A549 (cell line): ENCODE data around the gene GPANK1. TPM values are rescaled to one million over a fixed set of nuclear protein-coding genes. Genes with fewer than 3 reads are reported as not detected.

Experiments used
- ATAC-seq, 2 experiments: fragments of 200-7000 bp in 1 of 2; fragments of >200 bp in 1 of 2; cut with Nextera tagmentation in 1 of 2; cut with Tn5 transposase in 1 of 2; 3 replicates each; pipeline versions ENCODE4 v1.8.0 to v1.9.1; 2018 to 2020; ENCODE audit warnings: mild to moderate bottlenecking in 1 of 2, moderate library complexity in 1 of 2
- CTCF ChIA-PET: fragments of 300-600 bp; sonication (Branson Sonifier 250); formaldehyde crosslinking; extraction: SDS; loops from one replicate; lab custom pipeline; 2021; ENCODE audit warnings: antibody characterized with exemption, inconsistent platforms; lab: Yijun Ruan, JAX
- POLR2A ChIA-PET: fragments of 350-600 bp; formaldehyde crosslinking; extraction: SDS; loops from one replicate; lab custom pipeline; 2021; ENCODE audit warnings: antibody characterized with exemption, inconsistent platforms; lab: Yijun Ruan, JAX
- DNase-seq, 2 experiments: peaks; one replicate each; pipeline versions ENCODE4 v3.0.0 to v3.0.0-alpha.2; 2011 to 2016; ENCODE audit warnings: low read depth in 1 of 2, low spot score in 1 of 2
- FAIRE-seq: peaks from 2 replicates; lab custom pipeline; 2011; peaks lifted over from hg19 to GRCh38; lab: Jason Lieb, UNC
- H3K27ac ChIP-seq, 2 experiments: fragments of >200 bp; sonication (Bioruptor Twin); formaldehyde crosslinking; 3 replicates each; pipeline ENCODE4 v1.5.1; 2016 to 2017
- H3K4me1 ChIP-seq: fragments of >200 bp; sonication (Bioruptor Twin); formaldehyde crosslinking; 3 replicates; pipeline ENCODE4 v1.6.1; 2016
- H3K4me2 ChIP-seq: fragments of >200 bp; sonication (Bioruptor Twin); formaldehyde crosslinking; 3 replicates; pipeline ENCODE4 v1.6.1; 2016
- H3K4me3 ChIP-seq: fragments of >200 bp; sonication (Bioruptor Twin); formaldehyde crosslinking; 3 replicates; pipeline ENCODE4 v1.5.1; 2016
- H3K9me3 ChIP-seq: fragments of >200 bp; sonication (Bioruptor Twin); formaldehyde crosslinking; 3 replicates; pipeline ENCODE4 v1.6.1; 2016
- BCL3 ChIP-seq: fragments of >200 bp; sonication (Bioruptor Twin); formaldehyde crosslinking; IDR thresholded peaks from 3 replicates; pipeline ENCODE4 v1.6.1; 2016
- BHLHE40 ChIP-seq: IDR thresholded peaks from 2 replicates; pipeline ENCODE4 v1.6.1; 2012; ENCODE audit warnings: low read depth, low read length, inconsistent platforms
- CHD4 ChIP-seq: fragments of 200-600 bp; sonication (generic); IDR thresholded peaks from 2 replicates; pipeline ENCODE4 v1.6.1; 2016; ENCODE audit warnings: antibody characterized with exemption, mild to moderate bottlenecking, borderline replicate concordance
- CTCF ChIP-seq: fragments of >200 bp; sonication (Bioruptor Twin); formaldehyde crosslinking; IDR thresholded peaks from 3 replicates; pipeline ENCODE4 v1.5.1; 2016
- E2F6 ChIP-seq: IDR thresholded peaks from 2 replicates; pipeline ENCODE4 v1.6.1; 2012; ENCODE audit warnings: low read depth, borderline replicate concordance
- EHF ChIP-seq: fragments of 250-450 bp; sonication (Bioruptor Pico); IDR thresholded peaks from 2 replicates; pipeline ENCODE4 v1.5.0; 2020; ENCODE audit warnings: mild to moderate bottlenecking
- ELK1 ChIP-seq: fragments of 150-350 bp; IDR thresholded peaks from 2 replicates; pipeline ENCODE4 v1.6.1; 2014; ENCODE audit warnings: low read depth, mild to moderate bottlenecking, low read length
- ESRRA ChIP-seq: fragments of 150-350 bp; IDR thresholded peaks from 2 replicates; pipeline ENCODE4 v1.6.1; 2014; ENCODE audit warnings: mild to moderate bottlenecking, low read length, borderline replicate concordance
- HDAC2 ChIP-seq: fragments of 200-600 bp; sonication (generic); IDR thresholded peaks from 2 replicates; pipeline ENCODE4 v1.6.1; 2016
- HES2 ChIP-seq: fragments of >200 bp; sonication (Bioruptor Twin); formaldehyde crosslinking; IDR thresholded peaks from 2 replicates; pipeline ENCODE4 v1.6.1; 2016
- HOXA7 ChIP-seq: fragments of 250-450 bp; sonication (Bioruptor Pico); IDR thresholded peaks from 2 replicates; pipeline ENCODE4 v1.5.0; 2020; ENCODE audit warnings: mild to moderate bottlenecking, moderate library complexity
- HOXB13 ChIP-seq: fragments of 250-450 bp; sonication (Bioruptor Pico); IDR thresholded peaks from 2 replicates; pipeline ENCODE4 v1.5.0; 2020; ENCODE audit warnings: low read depth, mild to moderate bottlenecking, moderate library complexity
- HOXB5 ChIP-seq: fragments of 250-450 bp; sonication (Bioruptor Pico); IDR thresholded peaks from 2 replicates; pipeline ENCODE4 v1.5.0; 2020; ENCODE audit warnings: mild to moderate bottlenecking, moderate library complexity
- JUN ChIP-seq, 2 experiments: fragments of >200 bp; sonication (Bioruptor Twin); formaldehyde crosslinking; IDR thresholded peaks; 2 replicates in 1 of 2; 3 replicates in 1 of 2; pipeline ENCODE4 v1.6.1; 2016 to 2017
- KDM5A ChIP-seq: fragments of 200-600 bp; sonication (generic); IDR thresholded peaks from 2 replicates; pipeline ENCODE4 v1.6.1; 2016; ENCODE audit warnings: antibody characterized with exemption, mild to moderate bottlenecking
- MAZ ChIP-seq: fragments of 150-350 bp; IDR thresholded peaks from 2 replicates; pipeline ENCODE4 v1.6.1; 2014; ENCODE audit warnings: antibody characterized with exemption, low read depth, low read length, borderline replicate concordance
- MYC ChIP-seq: IDR thresholded peaks from 2 replicates; pipeline ENCODE4 v1.6.1; 2012; ENCODE audit warnings: mild to moderate bottlenecking, inconsistent platforms, low read length, improper control_type of control experiment, borderline replicate concordance
- NFE2L2 ChIP-seq: fragments of 150-350 bp; conservative IDR thresholded peaks from 2 replicates; pipeline ENCODE4 v1.6.1; 2014; ENCODE audit warnings: low read length
- PHF8 ChIP-seq: fragments of 200-600 bp; sonication (generic); IDR thresholded peaks from 2 replicates; pipeline ENCODE4 v1.6.1; 2016; ENCODE audit warnings: low read depth, mild to moderate bottlenecking, antibody characterized with exemption, moderate library complexity, borderline replicate concordance
- RAD21 ChIP-seq, 2 experiments: fragments of >200 bp in 1 of 2; sonication (Bioruptor Twin) in 1 of 2; formaldehyde crosslinking in 1 of 2; IDR thresholded peaks in 1 of 2; conservative IDR thresholded peaks in 1 of 2; 2 replicates in 1 of 2; 3 replicates in 1 of 2; pipeline ENCODE4 v1.6.1; 2012 to 2018; ENCODE audit warnings: inconsistent platforms in 1 of 2
- REST ChIP-seq: fragments of 200-600 bp; sonication (generic); IDR thresholded peaks from 2 replicates; pipeline ENCODE4 v1.6.1; 2016; ENCODE audit warnings: antibody characterized with exemption, mild to moderate bottlenecking, moderate library complexity
- RFX5 ChIP-seq: fragments of 450-650 bp; IDR thresholded peaks from 2 replicates; pipeline ENCODE4 v1.7.1; 2014; ENCODE audit warnings: antibody characterized with exemption, mild to moderate bottlenecking, moderate library complexity
- SMC3 ChIP-seq: fragments of >200 bp; sonication (Bioruptor Twin); formaldehyde crosslinking; IDR thresholded peaks from 3 replicates; pipeline ENCODE4 v1.6.1; 2018; ENCODE audit warnings: inconsistent platforms
- SREBF2 ChIP-seq: fragments of 450-650 bp; IDR thresholded peaks from 2 replicates; pipeline ENCODE4 v1.6.1; 2014; ENCODE audit warnings: mild to moderate bottlenecking, moderate library complexity
- TP53 ChIP-seq: fragments of 250-450 bp; sonication (Bioruptor Pico); IDR thresholded peaks from 2 replicates; pipeline ENCODE4 v1.5.0; 2021; ENCODE audit warnings: mild to moderate bottlenecking, moderate library complexity
- ZC3H11A ChIP-seq: fragments of 450-650 bp; IDR thresholded peaks from 2 replicates; pipeline ENCODE4 v1.6.1; 2014; ENCODE audit warnings: antibody characterized with exemption, mild to moderate bottlenecking
- ZSCAN20 ChIP-seq: fragments of 250-450 bp; sonication (Bioruptor Pico); IDR thresholded peaks from 2 replicates; pipeline ENCODE4 v1.8.0; 2022; ENCODE audit warnings: mild to moderate bottlenecking, moderate library complexity
- WGBS: methylation state at CpG from one replicate; pipeline ENCODE4 v1.1.6; 2017; ENCODE audit errors: missing lambda C conversion rate; 5-methylcytosine and 5-hydroxymethylcytosine counted together
- polyA plus RNA-seq, 4 experiments: library from polyadenylated mRNA; depleted of rRNA in 3 of 4; stranded (reverse); fragments of >200 nt; fragmentation: RNase III in 1 of 4; extraction: RNeasy Plus Mini Kit Qiagen cat#74134 plus additional on column Dnase treatment in 1 of 4; gene quantifications; 2 replicates in 3 of 4; 3 replicates in 1 of 4; pipeline ENCODE4 v1.2.3, GENCODE V29; 2011 to 2017

The GPANK1 gene
- polyA plus RNA-seq, 2 of the 4 experiments (the other 2 are of a cell fraction) = 11.0 TPM

GRCh38 chr6:31708224-31708623 lies 43.4 kb upstream of the GPANK1 start:
- H3K4me1 ChIP-seq = 0 out of 3 replicates have a peak, but pooled peaks cover 3% of the 10 kb centered on the region
- FAIRE-seq = no peak
- no peak overlapping the region for H3K4me2 ChIP-seq
- ATAC-seq = no peak
- no peaks in the 10 kb centered on the region for H3K9me3 ChIP-seq
- H3K4me3 ChIP-seq = no peak overlapping the region
- ChIA-PET CTCF (no interaction called here), POLR2A (no interaction called here)
- 90% methylated on average over 3 of the region's 3 CpGs for WGBS
- no peak for TF ChIP-seq BCL3
- TF ChIP-seq REST = no peak
- no peak for TF ChIP-seq MYC
- TF ChIP-seq TP53 (CRISPR knock-in tag) = no peak
- TF ChIP-seq ZC3H11A = no peak
- no peak for TF ChIP-seq CHD4
- no peak for TF ChIP-seq HES2
- no peak for TF ChIP-seq ELK1
- no peak for TF ChIP-seq ESRRA
- no peak for TF ChIP-seq RAD21 (conservative IDR thresholded peaks at IDR 0.05 in 1 of 2, IDR thresholded peaks at IDR 0.05 in 1 of 2)
- no peak for TF ChIP-seq HOXB5 (CRISPR knock-in tag)
- no peak for TF ChIP-seq HDAC2
- TF ChIP-seq EHF (CRISPR knock-in tag) = no peak
- TF ChIP-seq SMC3 = no peak
- TF ChIP-seq NFE2L2 = no peak
- TF ChIP-seq HOXB13 (CRISPR knock-in tag) = no peak
- TF ChIP-seq E2F6 = no peak
- no peak overlapping the region for H3K27ac ChIP-seq
- no peak for DNase-seq

GRCh38 chr6:31707701-31708100 lies 42.9 kb upstream of the GPANK1 start:
- Histone ChIP-seq H3K4me1 (0 out of 3 replicates have a peak, but pooled peaks cover 3% of the 10 kb centered on the region), H3K4me3 (no peak overlapping the region), H3K9me3 (no peaks in the 10 kb centered on the region), H3K27ac (no peak overlapping the region), H3K4me2 (no peak overlapping the region)
- WGBS = 78% methylated on average over 9 of the region's 10 CpGs
- FAIRE-seq (no peak), ATAC-seq (no peak), DNase-seq (no peak)
- ChIA-PET POLR2A (no interaction called here), CTCF (no interaction called here)
- TF ChIP-seq ELK1 (no peak), SREBF2 (no peak), ZSCAN20 (CRISPR knock-in tag) (no peak), BHLHE40 (no peak), CHD4 (no peak), RFX5 (no peak), HOXA7 (CRISPR knock-in tag) (no peak), KDM5A (no peak), MAZ (no peak), SMC3 (no peak), CTCF (no peak), BCL3 (no peak), JUN (IDR thresholded peaks at IDR 0.05) (no peak), PHF8 (no peak)
